ENCODE data around the gene IL10RB. TPM values are rescaled to one million over a fixed set of nuclear protein-coding genes. Genes with fewer than 3 reads are reported as not detected.

Gene IL10RB
- total and polyA plus RNA-seq, 10 of the 15 experiments (the other 5 are each of a cell fraction or from before 2014, with no cell fraction given): 15.0 to 55.1 (median 34.9) TPM

DNA sequence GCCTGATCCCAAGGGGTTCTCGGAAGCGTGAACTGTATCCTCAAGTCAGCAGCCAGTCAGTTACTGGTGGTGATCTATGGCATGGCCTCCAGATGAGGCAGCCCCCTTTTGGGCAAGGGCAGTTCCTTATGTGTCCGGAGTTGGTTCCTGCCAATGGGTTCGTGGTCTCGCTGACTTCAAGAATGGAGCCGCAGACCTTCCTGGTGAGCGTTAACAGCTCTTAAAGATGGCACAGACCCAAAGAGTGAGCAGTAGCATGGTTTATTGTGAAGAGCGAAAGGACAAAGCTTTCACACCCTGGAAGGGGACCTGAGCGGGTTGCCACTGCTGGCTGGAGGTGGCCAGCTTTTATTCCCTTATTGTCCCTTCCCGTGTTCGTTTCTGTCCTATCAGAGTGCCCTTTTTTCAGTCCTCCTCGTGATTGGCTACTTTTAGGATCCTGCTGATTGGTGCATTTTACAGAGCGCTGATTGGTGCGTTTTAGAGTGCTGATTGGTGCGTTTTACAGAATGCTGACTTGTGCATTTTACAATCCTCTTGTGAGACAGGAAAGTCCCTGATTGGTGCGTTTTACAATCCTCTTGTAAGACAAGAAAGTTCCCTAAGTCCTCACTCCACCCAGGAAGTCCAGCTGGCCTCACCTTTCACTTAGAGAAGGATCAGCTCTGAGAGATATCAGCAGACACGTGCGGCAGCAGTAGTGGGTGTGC, 8.9 kb upstream of the IL10RB start:
- ChIA-PET CTCF (interaction anchor here (0.6 to 1.0 kb wide), 2 partner anchors 8 to 33 kb away, joined by 3 read pairs; no protein-coding TSS in a partner anchor), POLR2A (no interaction called here), SMC1A (ENCODE audit: uncharacterized antibody, unreplicated experiment) (interaction anchor here (0.6 to 2.5 kb wide), 5 partner anchors 8 to 187 kb away, joined by 3 to 7 read pairs (median 4); no protein-coding TSS in a partner anchor), RAD21 (ENCODE audit: unreplicated experiment) (interaction anchor here (1.0 kb wide), 1 partner anchor 39 kb away, joined by 3 read pairs; no protein-coding TSS in a partner anchor)
- 92% methylated on average over 18 of the region's 18 CpGs for WGBS (ENCODE audit: insufficient coverage, insufficient replicate concordance, low lambda C conversion rate, missing lambda C conversion rate)
- BruUV-seq (replicated peaks): no TSS peak
- Histone ChIP-seq H3K27ac (ENCODE audit: control insufficient read depth, insufficient read depth) (no peak overlapping the region), H3K4me1 (ENCODE audit: control insufficient read depth, insufficient read depth, low read length) (peaks cover 5% of the 10 kb centered on the region; the same call in 1 of the 2 replicates), H3K9ac (ENCODE audit: control insufficient read depth, insufficient read depth, low read length) (no peak overlapping the region), H3K4me3 (no peak overlapping the region), H3K9me3 (replicated peaks; ENCODE audit: control insufficient read depth, insufficient read depth, low read length) (no peaks in the 10 kb centered on the region; the same call in 2 of the 3 replicates), H2AFZ (ENCODE audit: control insufficient read depth, low read depth, low read length) (no peak overlapping the region), H4K20me1 (ENCODE audit: control insufficient read depth, insufficient read depth) (no peaks in the 10 kb centered on the region), H3K4me2 (ENCODE audit: control insufficient read depth, insufficient read depth) (no peak overlapping the region), H3K79me2 (ENCODE audit: control insufficient read depth, insufficient read depth, low read length) (no peaks in the 10 kb centered on the region; the same call in 1 of the 2 replicates), H3K36me3 (ENCODE audit: control insufficient read depth in 2 of 2, insufficient read depth in 2 of 2, low read length in 1 of 2) (peaks cover 23 to 47% of the 10 kb centered on the region in 2 experiments), H3K27me3 (replicated peaks in 1 of 2; ENCODE audit: control insufficient read depth in 2 of 2, insufficient read depth in 2 of 2, low read length in 1 of 2) (no peaks in the 10 kb centered on the region)
- FAIRE-seq (no peak), DNase-seq (ENCODE audit: low read depth, low spot score) (no peak), ATAC-seq (no peak)
- TF ChIP-seq POLR2A (IDR thresholded peaks at IDR 0.05; ENCODE audit: low read depth, low read length) (peak; percentile 19; the same call in 1 of the 2 replicates), YBX1 (IDR thresholded peaks at IDR 0.05) (no peak), NR2C1 (IDR thresholded peaks at IDR 0.05) (no peak)
- intact Hi-C loops (cut with micrococcal nuclease; ENCODE audit: unreplicated experiment) (no loop called here), in situ Hi-C loops (cut with MboI) (loop anchor here (25.0 kb wide), 1 partner anchor 1605 kb away; no protein-coding TSS in a partner anchor)

DNA sequence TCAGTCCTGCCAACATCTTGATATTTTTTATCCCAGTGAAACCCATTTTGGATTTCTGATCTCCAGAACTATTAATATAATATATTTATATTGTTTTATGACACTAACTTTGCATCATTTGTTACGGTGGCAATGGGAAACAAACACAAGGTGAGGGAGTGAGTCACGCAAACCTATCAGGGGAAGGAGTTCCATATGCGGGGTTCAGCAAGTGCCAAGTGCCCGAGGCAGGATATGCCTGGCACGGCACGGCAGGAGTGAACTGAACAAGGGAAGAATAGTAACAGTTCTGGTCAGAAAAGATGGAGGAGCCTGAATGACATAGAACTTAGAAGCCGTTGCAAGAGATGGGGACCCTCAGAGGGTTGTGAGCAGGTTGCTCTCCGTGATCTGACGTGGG, 7.7 kb upstream of the IL10RB start:
- TF ChIP-seq, protein P1, sequence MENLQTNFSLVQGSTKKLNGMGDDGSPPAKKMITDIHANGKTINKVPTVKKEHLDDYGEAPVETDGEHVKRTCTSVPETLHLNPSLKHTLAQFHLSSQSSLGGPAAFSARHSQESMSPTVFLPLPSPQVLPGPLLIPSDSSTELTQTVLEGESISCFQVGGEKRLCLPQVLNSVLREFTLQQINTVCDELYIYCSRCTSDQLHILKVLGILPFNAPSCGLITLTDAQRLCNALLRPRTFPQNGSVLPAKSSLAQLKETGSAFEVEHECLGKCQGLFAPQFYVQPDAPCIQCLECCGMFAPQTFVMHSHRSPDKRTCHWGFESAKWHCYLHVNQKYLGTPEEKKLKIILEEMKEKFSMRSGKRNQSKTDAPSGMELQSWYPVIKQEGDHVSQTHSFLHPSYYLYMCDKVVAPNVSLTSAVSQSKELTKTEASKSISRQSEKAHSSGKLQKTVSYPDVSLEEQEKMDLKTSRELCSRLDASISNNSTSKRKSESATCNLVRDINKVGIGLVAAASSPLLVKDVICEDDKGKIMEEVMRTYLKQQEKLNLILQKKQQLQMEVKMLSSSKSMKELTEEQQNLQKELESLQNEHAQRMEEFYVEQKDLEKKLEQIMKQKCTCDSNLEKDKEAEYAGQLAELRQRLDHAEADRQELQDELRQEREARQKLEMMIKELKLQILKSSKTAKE (IDR thresholded peaks at IDR 0.05; ENCODE audit: low read depth, poor library complexity, severe bottlenecking): no peak
- TF ChIP-seq, protein P2, sequence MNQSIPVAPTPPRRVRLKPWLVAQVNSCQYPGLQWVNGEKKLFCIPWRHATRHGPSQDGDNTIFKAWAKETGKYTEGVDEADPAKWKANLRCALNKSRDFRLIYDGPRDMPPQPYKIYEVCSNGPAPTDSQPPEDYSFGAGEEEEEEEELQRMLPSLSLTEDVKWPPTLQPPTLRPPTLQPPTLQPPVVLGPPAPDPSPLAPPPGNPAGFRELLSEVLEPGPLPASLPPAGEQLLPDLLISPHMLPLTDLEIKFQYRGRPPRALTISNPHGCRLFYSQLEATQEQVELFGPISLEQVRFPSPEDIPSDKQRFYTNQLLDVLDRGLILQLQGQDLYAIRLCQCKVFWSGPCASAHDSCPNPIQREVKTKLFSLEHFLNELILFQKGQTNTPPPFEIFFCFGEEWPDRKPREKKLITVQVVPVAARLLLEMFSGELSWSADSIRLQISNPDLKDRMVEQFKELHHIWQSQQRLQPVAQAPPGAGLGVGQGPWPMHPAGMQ (IDR thresholded peaks at IDR 0.05; ENCODE audit: borderline replicate concordance): no peak
- TF ChIP-seq CBFB (IDR thresholded peaks at IDR 0.05; ENCODE audit: low read depth) (no peak), NRF1 (conservative IDR thresholded peaks at IDR 0.05; ENCODE audit: low read depth, low read length) (no peak), TCF7 (IDR thresholded peaks at IDR 0.05; ENCODE audit: borderline replicate concordance) (no peak), NFXL1 (IDR thresholded peaks at IDR 0.05; ENCODE audit: borderline replicate concordance) (no peak)
- TF ChIP-seq, protein P3, sequence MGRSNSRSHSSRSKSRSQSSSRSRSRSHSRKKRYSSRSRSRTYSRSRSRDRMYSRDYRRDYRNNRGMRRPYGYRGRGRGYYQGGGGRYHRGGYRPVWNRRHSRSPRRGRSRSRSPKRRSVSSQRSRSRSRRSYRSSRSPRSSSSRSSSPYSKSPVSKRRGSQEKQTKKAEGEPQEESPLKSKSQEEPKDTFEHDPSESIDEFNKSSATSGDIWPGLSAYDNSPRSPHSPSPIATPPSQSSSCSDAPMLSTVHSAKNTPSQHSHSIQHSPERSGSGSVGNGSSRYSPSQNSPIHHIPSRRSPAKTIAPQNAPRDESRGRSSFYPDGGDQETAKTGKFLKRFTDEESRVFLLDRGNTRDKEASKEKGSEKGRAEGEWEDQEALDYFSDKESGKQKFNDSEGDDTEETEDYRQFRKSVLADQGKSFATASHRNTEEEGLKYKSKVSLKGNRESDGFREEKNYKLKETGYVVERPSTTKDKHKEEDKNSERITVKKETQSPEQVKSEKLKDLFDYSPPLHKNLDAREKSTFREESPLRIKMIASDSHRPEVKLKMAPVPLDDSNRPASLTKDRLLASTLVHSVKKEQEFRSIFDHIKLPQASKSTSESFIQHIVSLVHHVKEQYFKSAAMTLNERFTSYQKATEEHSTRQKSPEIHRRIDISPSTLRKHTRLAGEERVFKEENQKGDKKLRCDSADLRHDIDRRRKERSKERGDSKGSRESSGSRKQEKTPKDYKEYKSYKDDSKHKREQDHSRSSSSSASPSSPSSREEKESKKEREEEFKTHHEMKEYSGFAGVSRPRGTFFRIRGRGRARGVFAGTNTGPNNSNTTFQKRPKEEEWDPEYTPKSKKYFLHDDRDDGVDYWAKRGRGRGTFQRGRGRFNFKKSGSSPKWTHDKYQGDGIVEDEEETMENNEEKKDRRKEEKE (IDR thresholded peaks at IDR 0.05): no peak
- WGBS (ENCODE audit: insufficient coverage, insufficient replicate concordance, low lambda C conversion rate, missing lambda C conversion rate): 97% methylated on average over 9 of the region's 9 CpGs
- H2AFZ ChIP-seq (ENCODE audit: control insufficient read depth, low read depth, low read length): no peak overlapping the region
- intact Hi-C loops (cut with micrococcal nuclease; ENCODE audit: unreplicated experiment) (no loop called here), in situ Hi-C loops (cut with MboI) (loop anchor here (25.0 kb wide), 1 partner anchor 1604 kb away; no protein-coding TSS in a partner anchor)
- no peak overlapping the region for H3K4me2 ChIP-seq (ENCODE audit: control insufficient read depth, insufficient read depth)
- SMC1A ChIA-PET (ENCODE audit: uncharacterized antibody, unreplicated experiment): interaction anchor here (1.1 kb wide), 1 partner anchor 8 kb away, joined by 3 read pairs; no protein-coding TSS in a partner anchor
- H4K20me1 ChIP-seq (ENCODE audit: control insufficient read depth, insufficient read depth): no peaks in the 10 kb centered on the region
- H3K27ac ChIP-seq (ENCODE audit: control insufficient read depth, insufficient read depth): no peak overlapping the region
- no peak for ATAC-seq
- H3K27me3 ChIP-seq (replicated peaks in 1 of 2; ENCODE audit: control insufficient read depth in 2 of 2, insufficient read depth in 2 of 2, low read length in 1 of 2): no peaks in the 10 kb centered on the region
- peaks cover 23 to 51% of the 10 kb centered on the region in 2 experiments for H3K36me3 ChIP-seq (ENCODE audit: control insufficient read depth in 2 of 2, insufficient read depth in 2 of 2, low read length in 1 of 2)
- H3K9ac ChIP-seq (ENCODE audit: control insufficient read depth, insufficient read depth, low read length): no peak overlapping the region
- no peak for FAIRE-seq
- H3K9me3 ChIP-seq (replicated peaks; ENCODE audit: control insufficient read depth, insufficient read depth, low read length): no peaks in the 10 kb centered on the region; the same call in 2 of the 3 replicates
- POLR2A ChIA-PET: no interaction called here
- RAD21 ChIA-PET (ENCODE audit: unreplicated experiment): no interaction called here
- CTCF ChIA-PET: no interaction called here
- DNase-seq (ENCODE audit: low read depth, low spot score): no peak
- H3K79me2 ChIP-seq (ENCODE audit: control insufficient read depth, insufficient read depth, low read length): peaks cover under 1% of the 10 kb centered on the region
- BruUV-seq (replicated peaks): no TSS peak
- H3K4me3 ChIP-seq: no peak overlapping the region
- H3K4me1 ChIP-seq (ENCODE audit: control insufficient read depth, insufficient read depth, low read length): peaks cover 5% of the 10 kb centered on the region; the same call in 1 of the 2 replicates
